Measurements from ENCODE around the gene SPRYD3. TPM values are rescaled to one million over a fixed set of nuclear protein-coding genes. Genes with fewer than 3 reads are reported as not detected.
"Not testable (repeated sequence)": the region's sequence is repeated elsewhere in the genome, so short reads cannot be mapped to it uniquely, and the experiment has no call there.

The SPRYD3 gene
- polyA plus RNA-seq, 1 donor, result 25.0 TPM

GRCh38 chr12:53034459-53034858 is 44.7 kb downstream of the SPRYD3 start:
- no peak for DNase-seq
- Histone ChIP-seq H3K9me3 (ENCODE audit: control insufficient read depth, low read depth, low read length) (no peaks in the 10 kb centered on the region), H3K27ac (ENCODE audit: low read length) (no peak overlapping the region), H3K4me3 (ENCODE audit: low read length) (no peak overlapping the region), H3K36me3 (ENCODE audit: control insufficient read depth, insufficient read depth, low read length) (peaks cover 86% of the 10 kb centered on the region), H3K27me3 (ENCODE audit: control insufficient read depth, insufficient read depth, low read length) (no peaks in the 10 kb centered on the region), H3K4me1 (ENCODE audit: control insufficient read depth, insufficient read depth, low read length) (no peaks in the 10 kb centered on the region)
- WGBS (ENCODE audit: insufficient coverage, low lambda C conversion rate), result no CpG with 5 or more reads among the region's 8 CpGs

GRCh38 chr12:53033832-53034231 is 45.4 kb downstream of the SPRYD3 start:
- not testable (repeated sequence) for H3K27ac ChIP-seq (ENCODE audit: low read length); H3K27me3 ChIP-seq (ENCODE audit: control insufficient read depth, insufficient read depth, low read length); DNase-seq; H3K9me3 ChIP-seq (ENCODE audit: control insufficient read depth, low read depth, low read length); H3K4me1 ChIP-seq (ENCODE audit: control insufficient read depth, insufficient read depth, low read length); H3K4me3 ChIP-seq (ENCODE audit: low read length)
- peaks cover 85% of the 10 kb centered on the region for H3K36me3 ChIP-seq (ENCODE audit: control insufficient read depth, insufficient read depth, low read length)
- no CpG with 5 or more reads among the region's 10 CpGs for WGBS (ENCODE audit: insufficient coverage, low lambda C conversion rate)

GRCh38 chr12:53031616-53032015 is 47.6 kb downstream of the SPRYD3 start:
- Histone ChIP-seq H3K27ac (ENCODE audit: low read length) (no peak overlapping the region), H3K27me3 (ENCODE audit: control insufficient read depth, insufficient read depth, low read length) (no peaks in the 10 kb centered on the region), H3K4me3 (ENCODE audit: low read length) (no peak overlapping the region), H3K36me3 (ENCODE audit: control insufficient read depth, insufficient read depth, low read length) (peaks cover 86% of the 10 kb centered on the region), H3K4me1 (ENCODE audit: control insufficient read depth, insufficient read depth, low read length) (no peaks in the 10 kb centered on the region), H3K9me3 (ENCODE audit: control insufficient read depth, low read depth, low read length) (no peaks in the 10 kb centered on the region)
- DNase-seq, result no peak
- 100% methylated on average over 1 of the region's 3 CpGs for WGBS (ENCODE audit: insufficient coverage, low lambda C conversion rate)

- not testable (repeated sequence) for H3K27me3 ChIP-seq (ENCODE audit: control insufficient read depth, insufficient read depth, low read length); H3K4me3 ChIP-seq (ENCODE audit: low read length); H3K9me3 ChIP-seq (ENCODE audit: control insufficient read depth, low read depth, low read length); DNase-seq; H3K27ac ChIP-seq (ENCODE audit: low read length); H3K4me1 ChIP-seq (ENCODE audit: control insufficient read depth, insufficient read depth, low read length)
- H3K36me3 ChIP-seq (ENCODE audit: control insufficient read depth, insufficient read depth, low read length), result peaks cover 80% of the 10 kb centered on the region
- WGBS (ENCODE audit: insufficient coverage, low lambda C conversion rate), result no CpG with 5 or more reads among the region's 13 CpGs
Measured at GRCh38 chr12:53027014-53027413, 52.2 kb downstream of the SPRYD3 start.

GRCh38 chr12:53025250-53025649 is 53.9 kb downstream of the SPRYD3 start:
- peaks cover 77% of the 10 kb centered on the region for H3K36me3 ChIP-seq (ENCODE audit: control insufficient read depth, insufficient read depth, low read length)
- 100% methylated on average over 1 of the region's 3 CpGs for WGBS (ENCODE audit: insufficient coverage, low lambda C conversion rate)

GRCh38 chr12:53014709-53015108 is 64.5 kb downstream of the SPRYD3 start:
- Histone ChIP-seq H3K9me3 (ENCODE audit: control insufficient read depth, low read depth, low read length) (no peaks in the 10 kb centered on the region), H3K36me3 (ENCODE audit: control insufficient read depth, insufficient read depth, low read length) (peaks cover 46% of the 10 kb centered on the region), H3K4me1 (ENCODE audit: control insufficient read depth, insufficient read depth, low read length) (peaks cover 10% of the 10 kb centered on the region), H3K27ac (ENCODE audit: low read length) (no peak overlapping the region), H3K4me3 (ENCODE audit: low read length) (no peak overlapping the region), H3K27me3 (ENCODE audit: control insufficient read depth, insufficient read depth, low read length) (no peaks in the 10 kb centered on the region)
- WGBS (ENCODE audit: insufficient coverage, low lambda C conversion rate), result no CpG with 5 or more reads among the region's 2 CpGs
- no peak for DNase-seq

More at GRCh38 chr12:53025250-53025649, 53.9 kb downstream of the SPRYD3 start:
- Histone ChIP-seq H3K4me1 (ENCODE audit: control insufficient read depth, insufficient read depth, low read length) (no peaks in the 10 kb centered on the region), H3K27ac (ENCODE audit: low read length) (no peak overlapping the region), H3K9me3 (ENCODE audit: control insufficient read depth, low read depth, low read length) (no peaks in the 10 kb centered on the region), H3K27me3 (ENCODE audit: control insufficient read depth, insufficient read depth, low read length) (no peaks in the 10 kb centered on the region), H3K4me3 (ENCODE audit: low read length) (no peak overlapping the region)
- DNase-seq, result no peak

Other genes starting within 250 kb of the SPRYD3 start
- gene KRT79, start 245.1 kb downstream of the SPRYD3 start, polyA plus RNA-seq, result not detected
- not detected for gene KRT78, start 230.4 kb downstream of the SPRYD3 start, polyA plus RNA-seq
- gene KRT8, start 174.3 kb downstream of the SPRYD3 start, polyA plus RNA-seq, result 1,338 TPM
- 903 TPM for gene KRT18, start 130.3 kb downstream of the SPRYD3 start, polyA plus RNA-seq
- gene EIF4B, start 72.9 kb downstream of the SPRYD3 start, polyA plus RNA-seq, result 418 TPM
- gene TNS2, start 29.3 kb downstream of the SPRYD3 start, polyA plus RNA-seq, result 43.5 TPM
- 19.7 TPM for gene IGFBP6, start 18.3 kb upstream of the SPRYD3 start, polyA plus RNA-seq
- gene SOAT2, start 24.1 kb upstream of the SPRYD3 start, polyA plus RNA-seq, result 126 TPM
- gene ZNF740, start 101.3 kb upstream of the SPRYD3 start, polyA plus RNA-seq, result 23.7 TPM
- 60.0 TPM for gene CSAD, start 101.5 kb upstream of the SPRYD3 start, polyA plus RNA-seq
- gene ITGB7, start 127.9 kb upstream of the SPRYD3 start, polyA plus RNA-seq, result 9.5 TPM
- gene RARG, start 152.8 kb upstream of the SPRYD3 start, polyA plus RNA-seq, result 11.6 TPM
- 31.2 TPM for gene ESPL1, start 188.9 kb upstream of the SPRYD3 start, polyA plus RNA-seq
- gene PFDN5, start 216.2 kb upstream of the SPRYD3 start, polyA plus RNA-seq, result 667 TPM
- gene MYG1, start 220.3 kb upstream of the SPRYD3 start, polyA plus RNA-seq, result 46.3 TPM
- 63.8 TPM for gene AAAS, start 242.2 kb upstream of the SPRYD3 start, polyA plus RNA-seq

Data from large intestine (tissue), 3 donors.